T-cell (primary cell): ENCODE measurements around the gene FXYD6. TPM values are rescaled to one million over a fixed set of nuclear protein-coding genes. Genes with fewer than 3 reads are reported as not detected.
A peak's percentile ranks its signal among the peaks of the same experiment; 100 is the strongest.

Experiments used
- ATAC-seq, 4 experiments: fragments of 200-7000 bp in 3 of 4; fragments of 150-1000 bp in 1 of 4; cut with Tn5 transposase; replicated peaks in 1 of 4; 1 replicate in 3 of 4; 2 replicates in 1 of 4; pipeline ENCODE4 v1.10.0; 2021; ENCODE audit warnings: moderate library complexity in 3 of 4, mild to moderate bottlenecking in 2 of 4, moderate number of reproducible peaks in 1 of 4
- CTCF ChIA-PET, 2 donors: fragments of 300-600 bp; sonication (Branson Sonifier 250); formaldehyde crosslinking; loops; one replicate each; lab custom pipeline; 2022; ENCODE audit warnings: antibody characterized with exemption in 2 of 2; lab: Charles Lee
- POLR2A ChIA-PET, 2 donors: fragments of 300-600 bp; sonication (Branson Sonifier 250); formaldehyde crosslinking; loops; one replicate each; lab custom pipeline; 2022; ENCODE audit warnings: antibody characterized with exemption in 2 of 2; lab: Charles Lee
- DNase-seq, 35 experiments: peaks; one replicate each; pipeline versions ENCODE4 v3.0.0 to v3.0.0-alpha.2; 2013 to 2023
- H3K27ac ChIP-seq: one replicate; pipeline ENCODE4 v1.5.1; 2013; ENCODE audit warnings: low read length
- H3K27me3 ChIP-seq, 2 experiments: replicated peaks in 1 of 2; 1 replicate in 1 of 2; 2 replicates in 1 of 2; pipeline versions ENCODE4 v1.6.1 to v1.7.0; 2013; ENCODE audit warnings: low read length in 1 of 2, mixed read lengths in 1 of 2; ENCODE audit not compliant: control insufficient read depth in 2 of 2, insufficient read depth in 2 of 2; ENCODE audit errors: extremely low read depth in 1 of 2
- H3K36me3 ChIP-seq, 2 donors: 1 replicate in 1 of 2; 2 replicates in 1 of 2; pipeline versions ENCODE4 v1.6.1 to v1.7.0; 2013; ENCODE audit warnings: low read length in 1 of 2; ENCODE audit not compliant: control insufficient read depth in 2 of 2, insufficient read depth in 1 of 2; ENCODE audit errors: extremely low read depth in 1 of 2
- H3K4me1 ChIP-seq, 2 experiments: 1 replicate in 1 of 2; 2 replicates in 1 of 2; pipeline versions ENCODE4 v1.6.1 to v1.7.0; 2013; ENCODE audit warnings: low read length in 2 of 2, mixed read lengths in 1 of 2; ENCODE audit not compliant: insufficient read depth in 2 of 2, control insufficient read depth in 1 of 2; ENCODE audit errors: extremely low read depth in 1 of 2
- H3K4me3 ChIP-seq, 2 donors: 1 replicate in 1 of 2; 2 replicates in 1 of 2; pipeline versions ENCODE4 v1.5.1 to v1.7.0; 2013; ENCODE audit warnings: mild to moderate bottlenecking in 2 of 2, low read length in 1 of 2, moderate library complexity in 1 of 2; ENCODE audit not compliant: control insufficient read depth in 1 of 2; ENCODE audit errors: extremely low read depth in 1 of 2
- H3K9me3 ChIP-seq: 2 replicates; pipeline ENCODE4 v1.7.0; 2013
- H3K27ac Mint-ChIP-seq, 2 donors: one replicate each; pipeline ENCODE4 v1.8.0; 2020 to 2021; ENCODE audit warnings: mild to moderate bottlenecking in 2 of 2, mixed read lengths in 2 of 2
- H3K27me3 Mint-ChIP-seq, 2 donors: one replicate each; pipeline ENCODE4 v1.8.0; 2021 to 2022; ENCODE audit warnings: mixed read lengths in 2 of 2
- H3K36me3 Mint-ChIP-seq: one replicate; pipeline ENCODE4 v1.8.0; 2021; ENCODE audit warnings: mixed read lengths
- H3K4me1 Mint-ChIP-seq, 3 donors: one replicate each; pipeline ENCODE4 v1.8.0; 2020 to 2022; ENCODE audit warnings: mixed read lengths in 3 of 3, mild to moderate bottlenecking in 1 of 3
- H3K4me3 Mint-ChIP-seq, 3 donors: one replicate each; pipeline ENCODE4 v1.8.0; 2020 to 2022; ENCODE audit warnings: mild to moderate bottlenecking in 3 of 3, mixed read lengths in 3 of 3, moderate library complexity in 3 of 3
- H3K9me3 Mint-ChIP-seq, 3 donors: one replicate each; pipeline ENCODE4 v1.8.0; 2020 to 2022; ENCODE audit warnings: mixed read lengths in 3 of 3
- WGBS: methylation state at CpG from one replicate; pipeline ENCODE4 v1.1.5; 2013; ENCODE audit warnings: missing lambda C conversion rate; ENCODE audit not compliant: insufficient coverage; 5-methylcytosine and 5-hydroxymethylcytosine counted together
- total RNA-seq, 35 experiments: library from RNA in 6 of 35; stranded (reverse) in 6 of 35; fragments of 120-200 nt in 1 of 35; gene quantifications; one replicate each; pipeline versions ENCODE4 v1.2.1 to v1.2.4 and lab custom pipeline; 2013 to 2026

FXYD6 gene
- total RNA-seq, 5 donors from 2014 or later (not counting 1 experiment from before 2014, with no cell fraction given): 0.38 to 0.73 (median 0.53) TPM; not detected in 2

- ChIA-PET CTCF (no interaction called here), POLR2A (interaction anchor here in 1 of 2 donors (0.6 kb wide), 1 partner anchor 59 kb away, joined by 6 read pairs; no protein-coding TSS in a partner anchor)
- Mint-ChIP-seq H3K27ac (no peak overlapping the region), H3K27me3 (peaks cover 0 to 6% of the 10 kb centered on the region in 2 donors), H3K9me3 (no peaks in the 10 kb centered on the region), H3K4me1 (peaks cover 4 to 8% (median 7%) of the 10 kb centered on the region in 3 donors), H3K4me3 (no peak overlapping the region), H3K36me3 (peaks cover 8% of the 10 kb centered on the region)
- 93% methylated on average over 11 of the region's 17 CpGs for WGBS
- H3K4me1 ChIP-seq: peaks cover 0 to 7% of the 10 kb centered on the region in 2 experiments
- H3K27ac ChIP-seq: no peak overlapping the region
- H3K9me3 ChIP-seq: no peaks in the 10 kb centered on the region
- H3K4me3 ChIP-seq: no peak overlapping the region
- ATAC-seq (no peak), DNase-seq (peak in 1 of 35 experiments; percentile 2)
- H3K27me3 ChIP-seq: peaks cover 0 to 2% of the 10 kb centered on the region in 2 experiments
- H3K36me3 ChIP-seq: no peaks in the 10 kb centered on the region
Measured at GRCh38 chr11:117908109-117908895, 31.8 kb upstream of the FXYD6 start.

GRCh38 chr11:117907276-117908108 is 31.0 kb upstream of the FXYD6 start:
- Mint-ChIP-seq H3K4me1 (peaks cover 4 to 8% (median 7%) of the 10 kb centered on the region in 3 donors), H3K4me3 (no peak overlapping the region), H3K36me3 (peaks cover 8% of the 10 kb centered on the region), H3K9me3 (no peaks in the 10 kb centered on the region), H3K27me3 (peaks cover 0 to 6% of the 10 kb centered on the region in 2 donors), H3K27ac (no peak overlapping the region)
- H3K36me3 ChIP-seq: no peaks in the 10 kb centered on the region
- ChIA-PET POLR2A (interaction anchor here (0.6 kb wide), 2 partner anchors 41 to 59 kb away, joined by 4 to 6 read pairs; no protein-coding TSS in a partner anchor), CTCF (interaction anchor here in 1 of 2 donors (1.3 kb wide), 1 partner anchor 39 kb away, joined by 3 read pairs; no protein-coding TSS in a partner anchor)
- 48% methylated on average over 14 of the region's 24 CpGs for WGBS
- peaks cover 0 to 2% of the 10 kb centered on the region in 2 experiments for H3K27me3 ChIP-seq
- H3K27ac ChIP-seq: no peak overlapping the region
- H3K4me1 ChIP-seq: peaks cover 0 to 7% of the 10 kb centered on the region in 2 experiments
- H3K9me3 ChIP-seq: no peaks in the 10 kb centered on the region
- DNase-seq (peak in 33 of 35 experiments; percentile 7 to 64 (median 33)), ATAC-seq (peak; percentile 73 to 89 (median 78))
- no peak overlapping the region for H3K4me3 ChIP-seq

DNA sequence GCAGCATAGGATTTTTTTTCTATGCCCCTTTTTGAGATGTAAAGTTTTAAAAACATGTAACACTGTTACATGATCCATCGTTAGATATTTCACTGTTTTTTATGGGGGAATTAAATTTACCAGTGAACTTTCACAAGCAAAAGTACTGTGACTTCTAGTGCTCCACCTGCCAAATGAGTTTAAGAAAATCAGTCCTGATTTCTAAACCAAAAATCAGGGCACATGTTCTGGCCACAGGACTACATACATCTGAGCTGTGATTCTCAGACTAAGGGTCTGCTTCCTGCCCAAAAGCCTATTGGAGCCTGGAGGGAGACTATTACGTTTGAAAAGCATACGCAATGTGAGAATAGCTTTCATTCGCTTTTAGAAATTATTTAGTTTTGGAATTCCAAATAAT is 30.3 kb upstream of the FXYD6 start:
- H3K4me3 Mint-ChIP-seq: no peak overlapping the region
- H3K27ac ChIP-seq: no peak overlapping the region
- DNase-seq (no peak), ATAC-seq (no peak)
- H3K4me3 ChIP-seq: no peak overlapping the region
- WGBS: 88% methylated on average over 3 of the region's 4 CpGs
- H3K4me1 Mint-ChIP-seq: peaks cover 4 to 8% (median 7%) of the 10 kb centered on the region in 3 donors
- H3K27ac Mint-ChIP-seq: no peak overlapping the region
- no peaks in the 10 kb centered on the region for H3K36me3 ChIP-seq
- ChIA-PET CTCF (interaction anchor here in 1 of 2 donors (0.6 to 1.3 kb wide), 2 partner anchors 40 to 103 kb away, joined by 3 to 4 read pairs; no protein-coding TSS in a partner anchor), POLR2A (interaction anchor here (0.6 kb wide), 4 partner anchors 31 to 164 kb away, joined by 3 to 4 read pairs (median 3); no protein-coding TSS in a partner anchor)
- H3K27me3 Mint-ChIP-seq: peaks cover 0 to 6% of the 10 kb centered on the region in 2 donors
- no peaks in the 10 kb centered on the region for H3K9me3 ChIP-seq
- no peaks in the 10 kb centered on the region for H3K9me3 Mint-ChIP-seq
- peaks cover 0 to under 1% of the 10 kb centered on the region in 2 experiments for H3K27me3 ChIP-seq
- peaks cover 0 to 7% of the 10 kb centered on the region in 2 experiments for H3K4me1 ChIP-seq
- H3K36me3 Mint-ChIP-seq: peaks cover 8% of the 10 kb centered on the region

- ATAC-seq (no peak), DNase-seq (no peak)
- Mint-ChIP-seq H3K4me3 (no peak overlapping the region), H3K4me1 (peaks cover 4 to 8% (median 7%) of the 10 kb centered on the region in 3 donors), H3K36me3 (peaks cover 7% of the 10 kb centered on the region), H3K27me3 (peaks cover 0 to 6% of the 10 kb centered on the region in 2 donors), H3K27ac (no peak overlapping the region), H3K9me3 (no peaks in the 10 kb centered on the region)
- peaks cover 0 to 7% of the 10 kb centered on the region in 2 experiments for H3K4me1 ChIP-seq
- no peak overlapping the region for H3K4me3 ChIP-seq
- WGBS: 89% methylated on average over 2 of the region's 2 CpGs
- ChIA-PET CTCF (no interaction called here), POLR2A (no interaction called here)
- H3K36me3 ChIP-seq: no peaks in the 10 kb centered on the region
- no peaks in the 10 kb centered on the region for H3K27me3 ChIP-seq
- H3K27ac ChIP-seq: no peak overlapping the region
- H3K9me3 ChIP-seq: no peaks in the 10 kb centered on the region
Measured at GRCh38 chr11:117906126-117906525, 29.7 kb upstream of the FXYD6 start.

- CTCF ChIA-PET: interaction anchor here in 1 of 2 donors (0.9 kb wide), 1 partner anchor 41 kb away, joined by 3 read pairs; no protein-coding TSS in a partner anchor
Measured at GRCh38 chr11:117905524-117905923, 29.1 kb upstream of the FXYD6 start.

More at GRCh38 chr11:117905524-117905923, 29.1 kb upstream of the FXYD6 start:
- Histone ChIP-seq H3K36me3 (no peaks in the 10 kb centered on the region), H3K4me1 (peaks cover 0 to 7% of the 10 kb centered on the region in 2 experiments), H3K27ac (no peak overlapping the region), H3K4me3 (no peak overlapping the region), H3K27me3 (peaks cover 0 to 3% of the 10 kb centered on the region in 2 experiments), H3K9me3 (no peaks in the 10 kb centered on the region)
- no peak overlapping the region for H3K4me3 Mint-ChIP-seq
- 100% methylated on average over 3 of the region's 4 CpGs for WGBS
- H3K4me1 Mint-ChIP-seq: peaks cover 4 to 8% (median 7%) of the 10 kb centered on the region in 3 donors
- peaks cover 0 to 6% of the 10 kb centered on the region in 2 donors for H3K27me3 Mint-ChIP-seq
- POLR2A ChIA-PET: no interaction called here
- no peaks in the 10 kb centered on the region for H3K9me3 Mint-ChIP-seq
- H3K36me3 Mint-ChIP-seq: peaks cover 3% of the 10 kb centered on the region
- ATAC-seq (no peak), DNase-seq (no peak)
- H3K27ac Mint-ChIP-seq: no peak overlapping the region
